ENCODE results near the gene ZPBP.

GRCh38 chr7:50101873-50102272 lies 8.8 kb upstream of the ZPBP start:
- TF ChIP-seq CTCF (IDR thresholded peaks at IDR 0.05) (no peak), EP300 (IDR thresholded peaks at IDR 0.05) (no peak)
